Measurements from ENCODE around the gene PPP2R2B.

The PPP2R2B gene

DNA sequence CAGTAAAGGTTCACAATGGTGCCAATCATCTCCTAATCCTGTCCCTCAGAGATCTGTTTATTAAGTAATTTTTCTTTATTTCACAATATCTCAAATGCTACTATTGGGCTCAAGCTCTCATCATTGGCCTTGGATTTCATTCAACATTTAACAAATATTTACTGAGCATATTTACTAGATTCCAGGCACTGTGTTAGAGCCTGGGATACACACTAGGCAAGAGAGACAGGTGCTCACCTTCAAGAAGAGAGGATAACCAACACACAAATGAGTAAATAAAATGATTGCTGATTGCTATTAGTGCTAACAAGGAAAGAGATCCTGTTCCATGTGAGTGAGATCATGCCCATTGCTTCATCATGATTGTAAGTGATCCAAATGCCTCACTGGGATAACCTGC lies 27.4 kb downstream of the PPP2R2B start:
- TF ChIP-seq, protein P1, sequence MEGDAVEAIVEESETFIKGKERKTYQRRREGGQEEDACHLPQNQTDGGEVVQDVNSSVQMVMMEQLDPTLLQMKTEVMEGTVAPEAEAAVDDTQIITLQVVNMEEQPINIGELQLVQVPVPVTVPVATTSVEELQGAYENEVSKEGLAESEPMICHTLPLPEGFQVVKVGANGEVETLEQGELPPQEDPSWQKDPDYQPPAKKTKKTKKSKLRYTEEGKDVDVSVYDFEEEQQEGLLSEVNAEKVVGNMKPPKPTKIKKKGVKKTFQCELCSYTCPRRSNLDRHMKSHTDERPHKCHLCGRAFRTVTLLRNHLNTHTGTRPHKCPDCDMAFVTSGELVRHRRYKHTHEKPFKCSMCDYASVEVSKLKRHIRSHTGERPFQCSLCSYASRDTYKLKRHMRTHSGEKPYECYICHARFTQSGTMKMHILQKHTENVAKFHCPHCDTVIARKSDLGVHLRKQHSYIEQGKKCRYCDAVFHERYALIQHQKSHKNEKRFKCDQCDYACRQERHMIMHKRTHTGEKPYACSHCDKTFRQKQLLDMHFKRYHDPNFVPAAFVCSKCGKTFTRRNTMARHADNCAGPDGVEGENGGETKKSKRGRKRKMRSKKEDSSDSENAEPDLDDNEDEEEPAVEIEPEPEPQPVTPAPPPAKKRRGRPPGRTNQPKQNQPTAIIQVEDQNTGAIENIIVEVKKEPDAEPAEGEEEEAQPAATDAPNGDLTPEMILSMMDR (IDR thresholded peaks at IDR 0.05; ENCODE audit: low read depth, low read length): no peak
- no peak overlapping the region for H3K4me3 ChIP-seq (ENCODE audit: low read depth, low read length)

DNA sequence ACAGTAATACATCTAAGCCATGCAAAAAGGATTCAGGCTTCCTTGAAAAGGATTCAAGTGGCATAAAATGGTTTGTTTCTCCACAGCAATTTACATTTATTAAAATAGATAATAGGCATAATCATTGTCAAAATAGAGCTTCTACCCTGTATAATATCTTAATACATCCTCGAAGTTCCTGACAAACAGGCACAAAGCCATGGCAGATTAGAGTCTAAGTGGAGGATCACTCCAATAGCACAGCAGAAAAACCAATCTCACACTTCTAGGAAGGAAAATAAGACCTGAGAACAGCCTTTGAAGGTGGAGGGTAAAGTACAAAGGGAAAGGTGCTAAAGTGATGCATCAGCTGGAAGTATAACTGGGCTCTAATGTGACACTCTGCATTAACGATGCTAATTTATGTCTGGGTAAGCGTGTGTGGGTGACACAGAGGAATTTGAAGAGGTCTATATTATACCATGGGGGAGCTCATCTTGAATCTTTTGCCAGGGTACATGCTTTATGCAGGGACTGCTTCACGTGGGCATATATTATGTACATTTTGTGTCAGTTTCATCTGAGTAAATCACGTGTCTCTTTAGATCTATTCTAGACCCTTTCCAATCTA lies 28.8 kb downstream of the PPP2R2B start:
- no peak overlapping the region for H3K4me3 ChIP-seq (ENCODE audit: low read depth, low read length)
- TF ChIP-seq, protein P1 (IDR thresholded peaks at IDR 0.05; ENCODE audit: low read depth, low read length): no peak

DNA sequence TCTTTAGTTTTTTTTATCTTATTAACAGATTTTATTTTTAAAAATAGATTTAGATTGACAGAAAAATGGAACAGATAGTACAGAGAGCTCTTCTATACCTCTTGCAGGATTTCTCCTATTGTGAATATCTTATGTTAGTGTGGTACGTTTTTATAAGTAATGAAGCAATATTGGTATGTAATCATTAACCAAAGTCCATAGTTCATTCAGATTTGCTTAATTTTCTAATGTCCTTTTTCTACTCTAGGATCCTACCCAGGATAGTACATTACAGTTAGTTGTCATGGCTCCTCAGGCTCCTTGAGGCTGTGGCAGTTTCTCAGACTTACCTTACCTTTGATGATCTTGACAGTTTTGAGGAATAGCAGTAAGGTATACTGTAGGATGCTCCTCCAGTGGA lies 30.4 kb downstream of the PPP2R2B start:
- TF ChIP-seq, protein P1 (IDR thresholded peaks at IDR 0.05; ENCODE audit: low read depth, low read length): no peak
- no peak overlapping the region for H3K4me3 ChIP-seq (ENCODE audit: low read depth, low read length)

GRCh38 chr5:146840016-146840415 lies 38.5 kb downstream of the PPP2R2B start:
- TF ChIP-seq, protein P1 (IDR thresholded peaks at IDR 0.05; ENCODE audit: low read depth, low read length): no peak
- H3K4me3 ChIP-seq (ENCODE audit: low read depth, low read length): no peak overlapping the region

DNA sequence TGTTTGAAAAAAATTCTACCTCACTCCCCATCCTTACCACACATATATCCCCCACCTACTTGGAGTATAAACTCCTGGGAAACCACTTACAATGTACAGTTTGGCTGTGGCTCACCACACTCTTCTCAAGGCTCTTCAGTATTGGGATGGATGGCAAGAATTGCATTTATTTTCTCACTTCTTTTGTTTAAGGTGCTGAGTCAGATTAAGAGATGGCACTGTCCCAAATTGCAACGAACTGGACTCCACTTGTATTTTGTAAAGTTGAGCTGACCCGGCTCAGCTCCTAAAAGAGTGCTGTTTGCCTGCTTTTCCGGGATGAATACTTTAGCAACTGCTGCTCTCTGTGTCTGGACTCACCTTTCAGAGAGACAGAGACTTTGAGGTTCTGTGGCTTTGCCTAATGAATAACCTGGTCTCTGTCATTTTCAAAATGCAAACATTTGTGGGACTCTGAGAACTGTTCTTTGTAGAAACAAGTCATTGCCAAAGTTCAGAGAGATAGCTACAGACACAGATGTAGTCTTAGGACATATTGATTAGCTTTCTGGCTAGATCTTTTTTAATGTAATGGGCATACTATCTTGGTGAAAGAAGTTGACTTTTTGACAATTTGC lies 42.2 kb downstream of the PPP2R2B start:
- TF ChIP-seq, protein P1 (IDR thresholded peaks at IDR 0.05; ENCODE audit: low read depth, low read length): no peak

GRCh38 chr5:146832985-146833732 lies 45.4 kb downstream of the PPP2R2B start:
- H3K4me3 ChIP-seq (ENCODE audit: low read depth, low read length): no peak overlapping the region
- TF ChIP-seq, protein P1 (IDR thresholded peaks at IDR 0.05; ENCODE audit: low read depth, low read length): no peak

More for the DNA sequence above, 42.2 kb downstream of the PPP2R2B start:
- no peak overlapping the region for H3K4me3 ChIP-seq (ENCODE audit: low read depth, low read length)

DNA sequence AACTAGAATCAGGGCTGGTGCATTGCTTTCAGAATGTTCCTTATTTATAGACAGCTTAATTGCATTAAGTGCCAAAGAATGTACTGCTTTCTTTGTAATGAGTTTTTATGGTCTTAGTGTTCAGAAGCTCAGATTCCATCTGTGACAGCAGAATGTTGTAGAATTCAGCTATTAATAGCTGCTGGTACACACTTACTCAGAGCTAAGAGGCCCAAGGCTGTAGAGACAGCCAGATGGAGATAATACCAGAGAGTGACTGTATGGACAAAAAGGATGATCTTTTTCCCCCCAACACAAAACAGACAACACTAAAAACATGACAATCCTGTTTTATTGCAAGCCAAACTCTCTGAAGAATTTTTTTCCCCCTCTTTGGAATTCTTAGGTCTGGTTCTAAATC lies 50.2 kb downstream of the PPP2R2B start:
- H3K4me3 ChIP-seq (ENCODE audit: low read depth, low read length): no peak overlapping the region
- TF ChIP-seq, protein P1 (IDR thresholded peaks at IDR 0.05; ENCODE audit: low read depth, low read length): no peak
